OCI-LY1 (cell line): ENCODE measurements around the gene CRY1.

Experiments
- H2AFZ ChIP-seq: fragments of 200-600 bp; sonication (generic), shearing (Covaris generic); 2 replicates; pipeline ENCODE4 v1.6.0; 2014; ENCODE audit warnings: antibody characterized with exemption, mild to moderate bottlenecking, low read length
- H3F3A ChIP-seq: fragments of 200-600 bp; sonication (generic), shearing (Covaris generic); 2 replicates; pipeline ENCODE4 v1.6.0; 2014; ENCODE audit warnings: mild to moderate bottlenecking, antibody characterized with exemption, low read length, moderate library complexity; ENCODE audit not compliant: insufficient read depth
- H3K27ac ChIP-seq: fragments of 200-600 bp; sonication (generic); 2 replicates; pipeline ENCODE4 v1.5.1; 2014; ENCODE audit warnings: low read length, mixed run types, mild to moderate bottlenecking, low read depth; ENCODE audit not compliant: poor library complexity, severe bottlenecking
- H3K27me3 ChIP-seq: fragments of 200-600 bp; sonication (generic); 2 replicates; pipeline ENCODE4 v1.6.0; 2014; ENCODE audit warnings: antibody characterized with exemption, mild to moderate bottlenecking, low read length, moderate library complexity; ENCODE audit not compliant: insufficient read depth
- H3K36me3 ChIP-seq: fragments of 200-600 bp; sonication (generic); 2 replicates; pipeline ENCODE4 v1.6.1; 2014; ENCODE audit warnings: mild to moderate bottlenecking, antibody characterized with exemption, low read length, moderate library complexity, mixed read lengths; ENCODE audit not compliant: insufficient read depth
- H3K4me1 ChIP-seq: fragments of 200-600 bp; sonication (generic); 2 replicates; pipeline ENCODE4 v1.5.1; 2014; ENCODE audit warnings: mild to moderate bottlenecking, low read length, moderate library complexity; ENCODE audit not compliant: insufficient read depth, severe bottlenecking
- H3K4me2 ChIP-seq: fragments of 200-600 bp; sonication (generic), shearing (Covaris generic); 2 replicates; pipeline ENCODE4 v1.6.1; 2014; ENCODE audit warnings: low read length
- H3K4me3 ChIP-seq: fragments of 200-600 bp; sonication (generic); 2 replicates; pipeline ENCODE4 v1.5.1; 2014; ENCODE audit warnings: low read length, low read depth, mild to moderate bottlenecking, mixed read lengths; ENCODE audit not compliant: poor library complexity, severe bottlenecking
- H3K79me2 ChIP-seq: fragments of 200-600 bp; shearing (Covaris generic); 2 replicates; pipeline ENCODE4 v1.6.1; 2016; ENCODE audit warnings: mixed run types, low read length, mixed read lengths; ENCODE audit not compliant: insufficient read depth
- H3K9ac ChIP-seq: fragments of 200-600 bp; sonication (generic), shearing (Covaris generic); 2 replicates; pipeline ENCODE4 v1.6.1; 2014; ENCODE audit warnings: mild to moderate bottlenecking, low read length, mixed read lengths
- H3K9me2 ChIP-seq: fragments of 200-600 bp; sonication (generic), shearing (Covaris generic); 2 replicates; pipeline ENCODE4 v1.6.1; 2014; ENCODE audit warnings: low read depth, mild to moderate bottlenecking, low read length, mixed read lengths
- H3K9me3 ChIP-seq: fragments of 200-600 bp; shearing (Covaris generic); 2 replicates; pipeline ENCODE4 v1.6.1; 2014; ENCODE audit warnings: low read length, mixed read lengths
- H4K20me1 ChIP-seq: fragments of 200-600 bp; sonication (generic), shearing (Covaris generic); 2 replicates; pipeline ENCODE4 v1.6.0; 2016; ENCODE audit warnings: mild to moderate bottlenecking, low read length; ENCODE audit not compliant: insufficient read depth
- EZH2 ChIP-seq: fragments of 200-600 bp; sonication (generic), shearing (Covaris generic); IDR thresholded peaks from 2 replicates; pipeline ENCODE4 v1.8.0; 2017; ENCODE audit warnings: borderline replicate concordance, mixed run types, mild to moderate bottlenecking, antibody characterized with exemption, low read length, moderate library complexity, mixed read lengths
- TF ChIP-seq, protein P1 (sequence below): fragments of 200-600 bp; sonication (generic), shearing (Covaris generic); IDR thresholded peaks from 2 replicates; pipeline ENCODE4 v1.5.1; 2017; ENCODE audit warnings: mild to moderate bottlenecking, antibody characterized with exemption, low read length, moderate library complexity, mixed read lengths

The CRY1 gene

DNA sequence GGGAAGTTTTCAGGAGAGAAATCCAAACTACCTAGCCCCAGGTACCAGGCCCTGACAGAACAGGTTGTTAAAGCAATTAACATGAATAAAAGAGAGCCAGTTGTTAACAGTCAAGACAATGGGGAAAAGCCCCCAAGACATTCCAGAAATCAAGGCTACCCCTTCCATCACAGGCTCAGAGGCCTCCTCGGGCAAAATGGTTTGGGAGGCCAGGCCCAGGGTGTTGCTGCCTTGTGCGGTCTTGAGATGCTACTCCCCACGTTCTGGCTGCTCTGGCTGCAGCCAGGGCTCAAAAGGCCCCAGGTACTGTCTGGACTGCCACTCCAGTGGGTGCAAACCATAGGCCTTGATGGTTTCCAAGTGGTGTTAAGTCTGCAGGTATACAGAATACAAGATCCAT is 7.0 kb downstream of the CRY1 start:
- no peaks in the 10 kb centered on the region for H3K4me1 ChIP-seq
- no peaks in the 10 kb centered on the region for H4K20me1 ChIP-seq
- H3K36me3 ChIP-seq: no peaks in the 10 kb centered on the region
- H3K9ac ChIP-seq: no peak overlapping the region
- no peak overlapping the region for H3K4me3 ChIP-seq
- H3K9me2 ChIP-seq: no peaks in the 10 kb centered on the region
- no peaks in the 10 kb centered on the region for H3K27me3 ChIP-seq
- H2AFZ ChIP-seq: no peak overlapping the region
- H3K79me2 ChIP-seq: no peaks in the 10 kb centered on the region
- H3K9me3 ChIP-seq: no peaks in the 10 kb centered on the region
- H3K27ac ChIP-seq: no peak overlapping the region
- no peak for TF ChIP-seq EZH2
- TF ChIP-seq, protein P1, sequence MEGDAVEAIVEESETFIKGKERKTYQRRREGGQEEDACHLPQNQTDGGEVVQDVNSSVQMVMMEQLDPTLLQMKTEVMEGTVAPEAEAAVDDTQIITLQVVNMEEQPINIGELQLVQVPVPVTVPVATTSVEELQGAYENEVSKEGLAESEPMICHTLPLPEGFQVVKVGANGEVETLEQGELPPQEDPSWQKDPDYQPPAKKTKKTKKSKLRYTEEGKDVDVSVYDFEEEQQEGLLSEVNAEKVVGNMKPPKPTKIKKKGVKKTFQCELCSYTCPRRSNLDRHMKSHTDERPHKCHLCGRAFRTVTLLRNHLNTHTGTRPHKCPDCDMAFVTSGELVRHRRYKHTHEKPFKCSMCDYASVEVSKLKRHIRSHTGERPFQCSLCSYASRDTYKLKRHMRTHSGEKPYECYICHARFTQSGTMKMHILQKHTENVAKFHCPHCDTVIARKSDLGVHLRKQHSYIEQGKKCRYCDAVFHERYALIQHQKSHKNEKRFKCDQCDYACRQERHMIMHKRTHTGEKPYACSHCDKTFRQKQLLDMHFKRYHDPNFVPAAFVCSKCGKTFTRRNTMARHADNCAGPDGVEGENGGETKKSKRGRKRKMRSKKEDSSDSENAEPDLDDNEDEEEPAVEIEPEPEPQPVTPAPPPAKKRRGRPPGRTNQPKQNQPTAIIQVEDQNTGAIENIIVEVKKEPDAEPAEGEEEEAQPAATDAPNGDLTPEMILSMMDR: no peak
- H3F3A ChIP-seq: no peaks in the 10 kb centered on the region
- H3K4me2 ChIP-seq: no peak overlapping the region

- Histone ChIP-seq H3K9ac (no peak overlapping the region), H3K4me2 (no peak overlapping the region), H3K9me3 (no peaks in the 10 kb centered on the region), H3K36me3 (no peaks in the 10 kb centered on the region), H3K4me3 (no peak overlapping the region), H3F3A (no peaks in the 10 kb centered on the region), H3K9me2 (no peaks in the 10 kb centered on the region), H4K20me1 (no peaks in the 10 kb centered on the region), H3K4me1 (no peaks in the 10 kb centered on the region), H2AFZ (no peak overlapping the region), H3K27me3 (no peaks in the 10 kb centered on the region), H3K27ac (no peak overlapping the region), H3K79me2 (no peaks in the 10 kb centered on the region)
- TF ChIP-seq, protein P1: no peak
- TF ChIP-seq EZH2: no peak
Observed at GRCh38 chr12:107081778-107082177, 11.6 kb downstream of the CRY1 start.

GRCh38 chr12:107080299-107080698 is 13.1 kb downstream of the CRY1 start:
- H3K9me3 ChIP-seq: no peaks in the 10 kb centered on the region
- H2AFZ ChIP-seq: no peak overlapping the region
- H3K36me3 ChIP-seq: no peaks in the 10 kb centered on the region
- no peak overlapping the region for H3K27ac ChIP-seq
- no peaks in the 10 kb centered on the region for H3K9me2 ChIP-seq
- H3K79me2 ChIP-seq: no peaks in the 10 kb centered on the region
- no peak overlapping the region for H3K4me2 ChIP-seq
- H3K27me3 ChIP-seq: no peaks in the 10 kb centered on the region
- no peaks in the 10 kb centered on the region for H4K20me1 ChIP-seq
- H3K9ac ChIP-seq: no peak overlapping the region
- TF ChIP-seq EZH2: no peak
- TF ChIP-seq, protein P1: no peak
- no peaks in the 10 kb centered on the region for H3F3A ChIP-seq
- no peak overlapping the region for H3K4me3 ChIP-seq
- H3K4me1 ChIP-seq: no peaks in the 10 kb centered on the region
